Measurements from ENCODE around the gene RPA3.

Gene RPA3

GRCh38 chr7:7745258-7745657, 26.9 kb upstream of the RPA3 start:
- no peak overlapping the region for H3K4me3 ChIP-seq (ENCODE audit: low read length)
- no peak overlapping the region for H3K4me2 ChIP-seq (ENCODE audit: low read length)
- no peaks in the 10 kb centered on the region for H3K9me3 ChIP-seq (ENCODE audit: insufficient read depth, low read length)
- no peaks in the 10 kb centered on the region for H3K36me3 ChIP-seq (replicated peaks; ENCODE audit: low read depth, low read length)
- no peak overlapping the region for H3K9ac ChIP-seq (ENCODE audit: low read length)
- no peak overlapping the region for H2AFZ ChIP-seq (ENCODE audit: low read depth, low read length)
- TF ChIP-seq EZH2phosphoT487 (IDR thresholded peaks at IDR 0.05; ENCODE audit: low read depth) (no peak), CTCF (IDR thresholded peaks at IDR 0.05; ENCODE audit: low read depth, low read length) (no peak)
- H3K27ac ChIP-seq (ENCODE audit: low read length) = no peak overlapping the region
- no peaks in the 10 kb centered on the region for H3K27me3 ChIP-seq (ENCODE audit: low read depth, low read length)
- no peaks in the 10 kb centered on the region for H3K79me2 ChIP-seq (ENCODE audit: low read length)
- no peaks in the 10 kb centered on the region for H4K20me1 ChIP-seq (ENCODE audit: insufficient read depth, low read length)
- no peaks in the 10 kb centered on the region for H3K4me1 ChIP-seq (ENCODE audit: low read length)

GRCh38 chr7:7742223-7742622, 23.8 kb upstream of the RPA3 start:
- H3K27ac ChIP-seq (ENCODE audit: low read length) = no peak overlapping the region
- no peak overlapping the region for H2AFZ ChIP-seq (ENCODE audit: low read depth, low read length)
- no peak overlapping the region for H3K9ac ChIP-seq (ENCODE audit: low read length)
- no peaks in the 10 kb centered on the region for H3K4me1 ChIP-seq (ENCODE audit: low read length)
- H3K36me3 ChIP-seq (replicated peaks; ENCODE audit: low read depth, low read length) = no peaks in the 10 kb centered on the region
- no peak overlapping the region for H3K4me2 ChIP-seq (ENCODE audit: low read length)
- H3K4me3 ChIP-seq (ENCODE audit: low read length) = no peak overlapping the region
- no peaks in the 10 kb centered on the region for H3K9me3 ChIP-seq (ENCODE audit: insufficient read depth, low read length)
- no peak for TF ChIP-seq CTCF (IDR thresholded peaks at IDR 0.05; ENCODE audit: low read depth, low read length)
- no peak for TF ChIP-seq EZH2phosphoT487 (IDR thresholded peaks at IDR 0.05; ENCODE audit: low read depth)
- H4K20me1 ChIP-seq (ENCODE audit: insufficient read depth, low read length) = no peaks in the 10 kb centered on the region
- no peaks in the 10 kb centered on the region for H3K27me3 ChIP-seq (ENCODE audit: low read depth, low read length)
- H3K79me2 ChIP-seq (ENCODE audit: low read length) = no peaks in the 10 kb centered on the region

GRCh38 chr7:7740037-7740355, 21.6 kb upstream of the RPA3 start:
- Histone ChIP-seq H3K79me2 (ENCODE audit: low read length) (no peaks in the 10 kb centered on the region), H3K9ac (ENCODE audit: low read length) (no peak overlapping the region), H4K20me1 (ENCODE audit: insufficient read depth, low read length) (no peaks in the 10 kb centered on the region), H2AFZ (ENCODE audit: low read depth, low read length) (no peak overlapping the region), H3K36me3 (replicated peaks; ENCODE audit: low read depth, low read length) (no peaks in the 10 kb centered on the region), H3K4me3 (ENCODE audit: low read length) (no peak overlapping the region), H3K4me2 (ENCODE audit: low read length) (no peak overlapping the region), H3K4me1 (ENCODE audit: low read length) (no peaks in the 10 kb centered on the region), H3K27me3 (ENCODE audit: low read depth, low read length) (no peaks in the 10 kb centered on the region), H3K9me3 (ENCODE audit: insufficient read depth, low read length) (no peaks in the 10 kb centered on the region), H3K27ac (ENCODE audit: low read length) (no peak overlapping the region)
- TF ChIP-seq EZH2phosphoT487 (IDR thresholded peaks at IDR 0.05; ENCODE audit: low read depth) (no peak), CTCF (IDR thresholded peaks at IDR 0.05; ENCODE audit: low read depth, low read length) (no peak)

- TF ChIP-seq EZH2phosphoT487 (IDR thresholded peaks at IDR 0.05; ENCODE audit: low read depth) (no peak), CTCF (IDR thresholded peaks at IDR 0.05; ENCODE audit: low read depth, low read length) (no peak)
- H3K27ac ChIP-seq (ENCODE audit: low read length) = no peak overlapping the region
- H3K9me3 ChIP-seq (ENCODE audit: insufficient read depth, low read length) = no peaks in the 10 kb centered on the region
- H3K4me1 ChIP-seq (ENCODE audit: low read length) = no peaks in the 10 kb centered on the region
- H3K79me2 ChIP-seq (ENCODE audit: low read length) = no peaks in the 10 kb centered on the region
- no peak overlapping the region for H2AFZ ChIP-seq (ENCODE audit: low read depth, low read length)
- H3K36me3 ChIP-seq (replicated peaks; ENCODE audit: low read depth, low read length) = no peaks in the 10 kb centered on the region
- H3K4me3 ChIP-seq (ENCODE audit: low read length) = no peak overlapping the region
- H3K9ac ChIP-seq (ENCODE audit: low read length) = no peak overlapping the region
- H3K27me3 ChIP-seq (ENCODE audit: low read depth, low read length) = no peaks in the 10 kb centered on the region
- H4K20me1 ChIP-seq (ENCODE audit: insufficient read depth, low read length) = no peaks in the 10 kb centered on the region
- H3K4me2 ChIP-seq (ENCODE audit: low read length) = no peak overlapping the region
Measured at GRCh38 chr7:7739204-7740036, 21.0 kb upstream of the RPA3 start.

Data from OCI-LY3 (cell line).